GM18870 (cell line): ENCODE measurements around the gene FIP1L1.
"Not testable (repeated sequence)": the region's sequence is repeated elsewhere in the genome, so short reads cannot be mapped to it uniquely, and the experiment has no call there.

Experiments
- ATAC-seq: cut with Tn5 transposase; IDR thresholded peaks from one replicate; pipeline ENCODE4 v1.9.1; 2021; ENCODE audit warnings: moderate library complexity; ENCODE audit not compliant: unreplicated experiment

Gene FIP1L1

DNA sequence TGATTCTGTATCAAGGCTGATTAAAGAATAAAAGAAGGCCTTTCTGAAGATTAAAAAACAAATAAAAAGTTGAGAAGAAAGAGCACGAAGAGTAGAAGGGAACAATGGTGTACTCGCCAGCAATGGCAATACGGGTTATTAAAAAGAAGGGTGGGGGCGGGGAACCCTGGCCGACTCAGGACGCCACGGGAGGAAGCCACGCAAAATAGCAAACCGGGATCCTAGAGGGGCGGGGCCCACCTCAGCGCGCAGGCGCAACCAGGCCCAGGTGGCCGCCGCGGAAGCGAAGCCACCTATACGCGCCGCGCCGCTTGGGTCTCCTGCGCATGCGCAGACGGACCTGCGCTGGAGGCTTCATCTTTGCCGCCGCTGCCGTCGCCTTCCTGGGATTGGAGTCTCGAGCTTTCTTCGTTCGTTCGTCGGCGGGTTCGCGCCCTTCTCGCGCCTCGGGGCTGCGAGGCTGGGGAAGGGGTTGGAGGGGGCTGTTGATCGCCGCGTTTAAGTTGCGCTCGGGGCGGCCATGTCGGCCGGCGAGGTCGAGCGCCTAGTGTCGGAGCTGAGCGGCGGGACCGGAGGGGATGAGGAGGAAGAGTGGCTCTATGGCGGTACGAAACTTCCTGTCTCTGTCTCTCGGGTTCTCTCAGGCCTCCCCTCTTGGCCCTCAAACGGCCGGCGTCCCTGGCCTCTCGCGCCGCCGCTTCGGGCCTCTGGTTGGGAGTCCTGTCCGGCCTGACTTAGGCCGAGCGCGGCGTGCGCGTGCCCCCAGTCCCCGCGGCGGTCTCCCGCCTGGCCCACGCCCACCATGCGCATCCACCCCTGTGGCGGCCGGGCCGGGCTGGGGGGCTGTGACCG lies at the start of gene FIP1L1:
FIP1L1 (plus strand) TSS at position 323 of the 852 bp plus-strand sequence; CDS start at position 521, 198 bp downstream.
- ATAC-seq, result peak; percentile 76

- ATAC-seq, result not testable (repeated sequence)
Observed at GRCh38 chr4:53334916-53335315, 42.5 kb upstream of the FIP1L1 start.

- ATAC-seq, result not testable (repeated sequence)
Observed at GRCh38 chr4:53340145-53340544, 37.3 kb upstream of the FIP1L1 start.

GRCh38 chr4:53346392-53346791 lies 31.0 kb upstream of the FIP1L1 start:
- not testable (repeated sequence) for ATAC-seq

GRCh38 chr4:53346920-53347852 lies 30.3 kb upstream of the FIP1L1 start:
- no peak for ATAC-seq

DNA sequence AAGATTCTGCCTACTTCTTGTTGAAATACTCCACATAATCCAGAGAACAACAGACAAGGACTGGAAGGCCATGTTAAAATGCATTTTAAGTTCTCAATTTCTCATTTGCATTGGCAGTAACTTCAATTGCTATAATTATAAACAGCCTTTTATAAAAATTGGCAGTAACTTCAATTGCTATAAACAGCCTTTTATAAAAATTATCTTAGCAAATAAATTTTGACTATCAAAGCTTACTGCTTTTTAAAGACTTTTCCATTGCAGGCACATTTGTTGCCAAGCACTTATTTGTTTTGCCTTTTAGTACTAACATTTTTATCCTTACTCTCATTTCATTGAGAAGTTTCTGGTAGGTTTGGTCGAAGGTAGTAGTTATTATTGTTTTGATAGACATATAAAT lies 29.4 kb upstream of the FIP1L1 start:
- no peak for ATAC-seq

- no peak for ATAC-seq
Observed at GRCh38 chr4:53349091-53349491, 28.4 kb upstream of the FIP1L1 start.

DNA sequence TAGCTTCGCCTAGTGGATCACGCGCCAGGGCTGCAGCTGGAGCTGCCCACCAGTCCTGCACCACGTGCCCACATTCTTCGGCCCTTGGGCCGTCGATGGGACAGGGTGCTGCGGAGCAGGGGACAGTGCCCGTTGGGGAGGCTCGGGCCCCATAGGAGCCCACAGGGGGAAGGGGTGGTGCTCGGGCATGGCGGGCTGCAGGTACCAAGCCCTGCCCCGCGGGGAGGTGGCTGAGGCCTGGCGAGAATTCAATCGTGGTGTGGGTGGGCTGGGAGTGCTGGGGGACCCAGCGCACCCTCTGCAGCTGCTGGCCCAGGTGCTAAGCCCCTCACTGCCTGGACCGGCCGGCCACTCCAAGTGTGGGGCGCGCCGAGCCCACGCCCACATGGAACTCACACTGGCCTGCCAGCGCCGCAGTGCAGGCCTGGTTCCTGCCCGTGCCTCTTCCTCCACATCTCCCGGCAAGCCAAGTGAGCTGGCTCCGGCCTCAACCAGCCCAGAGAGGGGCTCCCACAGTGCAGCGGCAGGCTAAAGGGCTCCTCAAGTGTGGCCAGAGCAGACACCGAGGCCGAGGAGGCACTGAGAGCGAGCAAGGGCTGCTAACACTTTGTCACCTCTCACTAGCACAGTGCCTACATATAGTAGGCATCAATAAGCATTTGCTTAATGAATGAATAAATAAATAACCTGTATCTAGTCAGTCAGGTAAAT lies 23.3 kb upstream of the FIP1L1 start:
- ATAC-seq, result no peak

DNA sequence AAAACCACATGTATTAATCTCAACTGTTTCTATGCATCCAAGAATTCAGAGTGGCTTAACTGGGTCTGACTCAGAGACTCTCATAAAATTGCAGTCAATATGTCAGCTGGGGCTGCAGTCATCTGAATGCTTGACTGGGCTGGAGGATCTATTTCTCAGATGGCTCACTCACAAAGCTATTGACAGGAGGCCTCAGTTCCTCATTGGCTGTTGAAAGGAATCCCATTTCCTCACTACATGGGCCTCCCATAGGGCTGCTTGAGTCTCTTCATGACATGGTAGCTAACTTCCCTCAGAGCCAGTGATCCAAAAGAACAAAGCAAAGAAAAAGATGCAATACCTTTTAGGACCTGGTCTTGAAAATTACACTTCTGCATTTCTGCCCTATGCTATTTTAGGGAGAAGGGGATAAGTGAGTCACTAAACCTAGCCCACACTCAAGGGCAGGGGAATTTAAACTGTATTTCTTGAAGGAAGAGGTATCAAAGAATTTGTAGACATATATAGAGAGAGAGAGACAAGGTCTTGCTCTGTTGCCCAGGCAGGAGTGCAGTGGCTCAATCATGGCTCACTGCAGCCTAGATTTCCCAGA lies 21.4 kb upstream of the FIP1L1 start:
- ATAC-seq, result no peak

DNA sequence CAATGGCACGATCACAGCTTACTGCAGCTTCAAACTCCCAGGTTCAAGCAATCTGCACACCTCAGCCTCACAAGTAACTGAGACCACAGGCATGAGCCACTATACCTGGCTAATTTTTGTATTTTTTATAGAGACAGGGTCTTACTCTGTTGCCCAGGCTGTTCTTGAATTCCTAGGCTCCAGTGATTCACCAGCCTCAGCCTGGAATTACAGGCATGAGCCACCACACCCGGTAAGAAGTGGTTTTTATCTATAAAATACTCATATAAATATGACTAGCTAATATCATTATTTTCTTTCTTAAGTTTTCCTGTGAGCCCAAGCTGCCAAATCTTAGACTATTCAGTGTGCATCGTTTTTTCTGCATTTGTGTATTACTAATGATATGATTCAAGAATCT lies 16.0 kb upstream of the FIP1L1 start:
- no peak for ATAC-seq

- ATAC-seq, result no peak
Observed at GRCh38 chr4:53362093-53362492, 15.3 kb upstream of the FIP1L1 start.

DNA sequence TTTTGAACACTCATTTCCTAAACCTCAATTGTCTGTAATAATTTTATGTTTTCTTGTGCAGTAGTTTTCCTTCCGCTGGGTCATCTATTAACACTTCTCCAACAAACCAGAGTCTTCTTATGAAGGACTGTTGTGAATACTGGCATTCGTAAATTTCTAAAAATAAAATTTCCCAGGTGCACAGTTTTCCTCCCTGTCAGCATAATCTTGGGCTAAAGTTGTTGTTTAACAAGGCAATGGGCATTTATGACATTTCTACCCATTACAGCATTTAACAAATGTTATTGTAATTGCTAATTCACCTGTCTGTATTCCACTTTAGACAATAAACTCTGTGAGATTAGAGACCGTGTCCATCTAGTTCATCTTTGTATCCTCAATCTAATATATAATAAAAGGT lies 12.8 kb upstream of the FIP1L1 start:
- no peak for ATAC-seq

DNA sequence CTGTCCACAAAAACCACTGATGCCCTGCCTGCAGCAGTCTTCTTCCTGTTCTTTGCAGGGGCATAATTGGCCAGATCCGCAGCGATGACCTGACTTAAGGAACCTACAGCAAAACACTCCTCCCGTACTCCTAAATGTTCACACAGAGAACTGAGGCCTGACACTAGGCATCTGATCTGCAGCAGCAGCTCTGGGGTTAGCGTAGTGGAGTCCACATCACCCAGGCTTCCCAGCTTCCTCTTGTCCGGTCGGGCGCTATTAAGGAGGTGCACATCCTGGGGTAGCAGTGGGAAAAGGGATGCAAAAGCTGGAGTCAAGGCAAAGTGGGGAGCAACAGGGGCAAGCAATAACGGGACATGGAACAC lies 12.3 kb upstream of the FIP1L1 start:
- ATAC-seq, result no peak

DNA sequence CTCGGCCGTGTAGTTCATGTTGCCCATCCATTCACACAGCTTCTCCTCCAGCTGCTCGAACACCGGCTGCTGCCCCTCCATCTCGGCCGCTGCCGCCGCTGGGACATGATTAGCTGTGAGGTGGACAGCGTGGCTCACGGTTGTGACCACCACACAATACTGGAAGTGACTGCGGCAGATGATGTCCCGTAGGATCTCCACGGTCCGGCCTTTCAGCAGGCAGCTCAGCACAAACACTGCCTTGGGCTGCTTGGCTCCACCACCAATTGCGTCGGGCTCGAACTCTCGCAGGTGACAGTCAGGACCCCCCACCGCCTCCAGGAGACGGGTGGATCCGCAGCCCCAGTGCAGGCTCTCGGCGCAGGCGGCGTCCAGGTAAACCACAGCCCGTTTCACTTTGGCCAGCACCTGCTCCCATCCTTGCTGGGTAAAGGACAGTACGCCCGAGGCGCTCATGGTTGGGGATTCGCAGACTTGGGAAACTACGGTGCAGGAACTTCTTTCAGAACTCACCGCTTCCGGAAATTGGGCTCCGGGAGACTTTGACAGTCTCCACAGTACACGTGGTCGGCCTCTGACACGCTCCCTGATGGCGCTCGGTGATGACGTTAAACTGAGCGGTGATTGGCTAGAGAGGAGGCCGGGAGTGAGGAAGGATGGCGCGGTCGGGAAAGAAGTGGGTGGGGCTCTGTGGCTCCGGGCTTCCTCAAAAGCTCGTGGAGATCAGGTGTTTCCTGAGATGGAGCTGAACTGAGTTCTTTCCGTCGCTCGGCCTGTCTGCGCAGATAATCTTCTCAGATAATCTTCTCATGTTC lies 11.7 kb upstream of the FIP1L1 start, which contains the start of gene SCFD2:
SCFD2 (minus strand) TSS at position 576 of the 815 bp plus-strand sequence.
- peak; percentile 94 for ATAC-seq

DNA sequence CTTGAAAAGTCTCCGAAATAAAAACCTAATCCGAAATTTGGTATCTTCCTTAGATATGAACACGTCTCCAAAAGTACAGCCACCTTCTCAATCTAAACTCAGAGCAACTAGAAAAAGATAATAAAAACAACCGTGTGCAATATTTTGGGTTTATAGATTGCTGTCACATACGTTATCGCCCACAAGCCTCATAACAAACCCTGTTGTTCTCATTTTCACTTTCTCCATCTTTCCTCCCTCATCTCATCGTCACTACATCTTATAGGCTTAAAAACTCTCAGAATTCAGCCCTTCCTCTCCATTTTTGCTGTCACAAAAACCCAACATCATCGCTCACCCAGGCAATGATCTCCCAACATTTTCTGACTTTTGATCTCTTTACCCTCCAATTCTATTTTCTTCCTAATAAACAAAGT lies 11.1 kb upstream of the FIP1L1 start:
- no peak for ATAC-seq

DNA sequence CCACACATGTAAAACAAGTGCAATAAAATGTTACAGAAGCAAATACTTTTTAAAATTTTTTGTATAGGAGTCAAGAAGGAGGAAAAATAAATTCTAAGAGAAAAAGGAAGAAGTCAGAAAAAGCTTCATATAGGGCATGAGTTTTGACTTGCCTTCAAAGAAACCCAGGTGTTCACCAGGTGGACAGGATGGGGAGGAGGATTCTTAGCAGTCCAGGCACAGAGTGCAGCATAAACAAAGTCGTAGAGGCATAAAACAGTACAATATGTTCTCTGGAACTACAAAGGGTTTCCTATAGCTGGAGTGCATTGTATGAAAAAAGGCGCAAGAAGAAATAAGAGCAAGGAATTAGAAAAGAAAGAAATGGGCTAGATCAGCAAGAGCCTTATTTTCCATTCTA lies 9.7 kb upstream of the FIP1L1 start:
- ATAC-seq, result no peak

GRCh38 chr4:53371049-53371448 lies 6.4 kb upstream of the FIP1L1 start:
- no peak for ATAC-seq

DNA sequence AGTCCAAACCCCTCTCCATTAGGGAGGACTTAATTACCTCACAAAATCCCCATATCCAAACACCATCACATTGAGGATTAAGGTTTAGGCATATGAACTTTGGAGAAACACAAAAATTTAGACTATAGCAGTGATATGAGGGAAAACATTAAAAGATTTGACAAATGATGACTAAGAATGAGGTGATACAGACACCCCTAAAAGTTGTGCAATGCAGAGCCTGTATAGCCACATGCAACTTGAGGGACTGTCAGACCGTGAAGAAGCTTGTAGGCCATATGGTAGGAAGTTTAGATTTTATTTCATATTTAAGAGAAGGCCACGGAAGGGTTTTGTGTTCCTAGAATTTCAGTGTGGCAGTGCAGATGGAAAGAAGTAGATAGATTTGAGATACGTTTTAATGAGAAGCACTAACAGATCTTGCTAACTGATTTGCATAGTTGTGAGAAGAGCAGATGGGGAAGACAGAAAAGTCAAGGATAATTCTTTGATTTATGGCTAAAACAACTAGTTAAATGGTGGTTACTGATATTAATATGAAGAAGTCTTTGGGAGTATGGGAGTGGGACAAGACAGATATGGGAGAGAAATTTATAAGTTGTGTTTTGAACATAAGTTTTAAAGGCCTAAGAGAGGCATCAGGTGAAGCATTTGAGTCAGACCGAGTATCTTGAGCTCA lies 5.5 kb upstream of the FIP1L1 start:
- ATAC-seq, result no peak

GRCh38 chr4:53374777-53375258 lies 2.6 kb upstream of the FIP1L1 start:
- no peak for ATAC-seq
